Immature natural killer cell (primary cell): ENCODE measurements around the gene EVPL. TPM values are rescaled to one million over a fixed set of nuclear protein-coding genes. Genes with fewer than 3 reads are reported as not detected.
"Not testable (repeated sequence)": the region's sequence is repeated elsewhere in the genome, so short reads cannot be mapped to it uniquely, and the experiment has no call there.

ENCODE experiments used
- DNase-seq, 3 donors: peaks; one replicate each; pipeline ENCODE4 v3.0.0; 2022; ENCODE audit warnings: mixed read lengths in 1 of 3
- H3K27ac Mint-ChIP-seq, 6 donors: one replicate each; pipeline ENCODE4 v1.8.0; 2020; ENCODE audit warnings: mixed read lengths in 6 of 6, mild to moderate bottlenecking in 5 of 6, inconsistent platforms in 4 of 6, moderate library complexity in 3 of 6
- H3K27me3 Mint-ChIP-seq, 3 donors: one replicate each; pipeline ENCODE4 v1.8.0; 2020 to 2021; ENCODE audit warnings: low read depth in 3 of 3, mild to moderate bottlenecking in 3 of 3, mixed read lengths in 3 of 3, moderate library complexity in 3 of 3, inconsistent platforms in 1 of 3
- H3K36me3 Mint-ChIP-seq, 3 donors: one replicate each; pipeline ENCODE4 v1.8.0; 2020; ENCODE audit warnings: mixed read lengths in 3 of 3, inconsistent platforms in 2 of 3, mild to moderate bottlenecking in 2 of 3
- H3K4me1 Mint-ChIP-seq, 2 donors: one replicate each; pipeline ENCODE4 v1.8.0; 2020; ENCODE audit warnings: inconsistent platforms in 2 of 2, mild to moderate bottlenecking in 2 of 2, mixed read lengths in 2 of 2, moderate library complexity in 1 of 2
- H3K4me3 Mint-ChIP-seq, 5 donors: one replicate each; pipeline ENCODE4 v1.8.0; 2020; ENCODE audit warnings: mild to moderate bottlenecking in 5 of 5, mixed read lengths in 5 of 5, inconsistent platforms in 3 of 5, moderate library complexity in 3 of 5
- H3K9me3 Mint-ChIP-seq, 6 donors: one replicate each; pipeline ENCODE4 v1.8.0; 2020; ENCODE audit warnings: mild to moderate bottlenecking in 6 of 6, mixed read lengths in 6 of 6, inconsistent platforms in 4 of 6, moderate library complexity in 3 of 6
- polyA plus RNA-seq, 3 donors: library from polyadenylated mRNA; unstranded; fragments of 300-500 nt; fragmentation: Illumina TruSeq; gene quantifications; one replicate each; pipeline ENCODE4 v1.2.3, GENCODE V29; 2021

EVPL gene
- polyA plus RNA-seq, 3 donors from 2014 or later, result not detected

GRCh38 chr17:75991396-75991795, 35.7 kb downstream of the EVPL start:
- Mint-ChIP-seq H3K36me3 (peaks cover 7 to 11% (median 8%) of the 10 kb centered on the region in 3 donors), H3K4me3 (no peak overlapping the region), H3K27ac (no peak overlapping the region), H3K9me3 (no peaks in the 10 kb centered on the region), H3K27me3 (no peaks in the 10 kb centered on the region), H3K4me1 (no peaks in the 10 kb centered on the region)
- no peak for DNase-seq

GRCh38 chr17:75987041-75987440, 40.1 kb downstream of the EVPL start:
- Mint-ChIP-seq H3K36me3 (peaks cover 3 to 8% (median 4%) of the 10 kb centered on the region in 3 donors), H3K27ac (no peak overlapping the region)

GRCh38 chr17:75985986-75986385, 41.1 kb downstream of the EVPL start:
- Mint-ChIP-seq H3K36me3 (peaks cover 0 to 4% (median 3%) of the 10 kb centered on the region in 3 donors), H3K4me1 (peaks cover 1 to 2% of the 10 kb centered on the region in 2 donors), H3K4me3 (no peak overlapping the region), H3K27ac (no peak overlapping the region), H3K9me3 (no peaks in the 10 kb centered on the region), H3K27me3 (peaks cover 0 to 1% (median 0%) of the 10 kb centered on the region in 3 donors)
- no peak for DNase-seq

More at GRCh38 chr17:75987041-75987440, 40.1 kb downstream of the EVPL start:
- no peak overlapping the region for H3K4me3 Mint-ChIP-seq
- DNase-seq, result no peak
- no peaks in the 10 kb centered on the region for H3K27me3 Mint-ChIP-seq
- no peaks in the 10 kb centered on the region for H3K4me1 Mint-ChIP-seq
- H3K9me3 Mint-ChIP-seq, result no peaks in the 10 kb centered on the region

GRCh38 chr17:75983501-75984181, 43.5 kb downstream of the EVPL start:
- Mint-ChIP-seq H3K4me3 (no peak overlapping the region), H3K9me3 (no peaks in the 10 kb centered on the region), H3K27ac (no peak overlapping the region), H3K27me3 (peaks cover 0 to 7% (median 3%) of the 10 kb centered on the region in 3 donors), H3K4me1 (peaks cover 12 to 19% of the 10 kb centered on the region in 2 donors), H3K36me3 (peaks cover 0 to 4% (median 3%) of the 10 kb centered on the region in 3 donors)
- no peak for DNase-seq

- no peak for DNase-seq
- no peaks in the 10 kb centered on the region for H3K9me3 Mint-ChIP-seq
- H3K36me3 Mint-ChIP-seq, result peaks cover 0 to 6% (median 2%) of the 10 kb centered on the region in 3 donors
- H3K4me3 Mint-ChIP-seq, result peak overlapping the region; percentile 51 to 100 (median 71)
- peaks cover 30 to 40% of the 10 kb centered on the region in 2 donors for H3K4me1 Mint-ChIP-seq
- peak overlapping the region in 5 of 6 donors; percentile 54 to 100 (median 98) for H3K27ac Mint-ChIP-seq
- H3K27me3 Mint-ChIP-seq, result peaks cover 0 to 9% (median 3%) of the 10 kb centered on the region in 3 donors
Measured at GRCh38 chr17:75981019-75981615, 46.0 kb downstream of the EVPL start.

GRCh38 chr17:75980188-75981018, 46.7 kb downstream of the EVPL start:
- Mint-ChIP-seq H3K9me3 (no peaks in the 10 kb centered on the region), H3K27me3 (peaks cover 0 to 9% (median 3%) of the 10 kb centered on the region in 3 donors), H3K4me1 (peaks cover 31 to 47% of the 10 kb centered on the region in 2 donors), H3K4me3 (peak overlapping the region; percentile 93 to 100 (median 97)), H3K36me3 (peaks cover 0 to 7% (median 2%) of the 10 kb centered on the region in 3 donors), H3K27ac (peak overlapping the region; percentile 98 to 100 (median 100))
- DNase-seq, result no peak

- Mint-ChIP-seq H3K4me1 (peaks cover 31 to 47% of the 10 kb centered on the region in 2 donors), H3K4me3 (peak overlapping the region; percentile 93 to 100 (median 97)), H3K27ac (peak overlapping the region; percentile 98 to 100 (median 100)), H3K36me3 (peaks cover 0 to 7% (median 2%) of the 10 kb centered on the region in 3 donors), H3K9me3 (no peaks in the 10 kb centered on the region), H3K27me3 (peaks cover 0 to 9% (median 3%) of the 10 kb centered on the region in 3 donors)
- no peak for DNase-seq
Measured at GRCh38 chr17:75979705-75980187, 47.4 kb downstream of the EVPL start.

GRCh38 chr17:75978938-75979704, 48.0 kb downstream of the EVPL start, which contains the start of the genes ACOX1 and TEN1:
TSS of gene ACOX1 (minus strand) at chr17:75979166. CDS start at chr17:75979073, 93 bp downstream.
TSS of gene TEN1 (plus strand) at chr17:75979240. CDS start at chr17:75986193, 6,953 bp downstream.
- peak; percentile 93 to 95 (median 95) for DNase-seq
- Mint-ChIP-seq H3K9me3 (no peaks in the 10 kb centered on the region), H3K4me1 (peaks cover 31 to 47% of the 10 kb centered on the region in 2 donors), H3K27ac (peak within 1 kb of the TSS; percentile 98 to 100 (median 100)), H3K4me3 (peak within 1 kb of the TSS; percentile 93 to 100 (median 97)), H3K36me3 (peaks cover 2 to 7% (median 3%) of the 10 kb centered on the region in 3 donors), H3K27me3 (peaks cover 0 to 9% (median 3%) of the 10 kb centered on the region in 3 donors)

GRCh38 chr17:75976175-75976848, 50.8 kb downstream of the EVPL start:
- H3K27me3 Mint-ChIP-seq, result peaks cover 0 to 8% (median 3%) of the 10 kb centered on the region in 3 donors
- no peaks in the 10 kb centered on the region for H3K9me3 Mint-ChIP-seq
- no peak for DNase-seq
- peak overlapping the region in 3 of 5 donors; percentile 13 to 48 (median 47) for H3K4me3 Mint-ChIP-seq
- H3K36me3 Mint-ChIP-seq, result peaks cover 2 to 16% (median 4%) of the 10 kb centered on the region in 3 donors
- peak overlapping the region in 2 of 6 donors; percentile 22 to 65 for H3K27ac Mint-ChIP-seq
- H3K4me1 Mint-ChIP-seq, result peaks cover 34 to 58% of the 10 kb centered on the region in 2 donors

- Mint-ChIP-seq H3K36me3 (peaks cover 2 to 19% (median 4%) of the 10 kb centered on the region in 3 donors), H3K27ac (no peak overlapping the region), H3K4me3 (peak overlapping the region in 2 of 5 donors; percentile 38 to 46), H3K9me3 (no peaks in the 10 kb centered on the region), H3K4me1 (peaks cover 31 to 55% of the 10 kb centered on the region in 2 donors), H3K27me3 (peaks cover 0 to 8% (median 3%) of the 10 kb centered on the region in 3 donors)
- no peak for DNase-seq
Measured at GRCh38 chr17:75975757-75976174, 51.3 kb downstream of the EVPL start.

GRCh38 chr17:75975187-75975586, 51.9 kb downstream of the EVPL start:
- not testable (repeated sequence) for DNase-seq, H3K9me3 Mint-ChIP-seq, H3K4me3 Mint-ChIP-seq, H3K27ac Mint-ChIP-seq, H3K27me3 Mint-ChIP-seq
- peaks cover 28 to 49% of the 10 kb centered on the region in 2 donors for H3K4me1 Mint-ChIP-seq
- peaks cover 2 to 22% (median 4%) of the 10 kb centered on the region in 3 donors for H3K36me3 Mint-ChIP-seq

- Mint-ChIP-seq H3K9me3 (no peaks in the 10 kb centered on the region), H3K36me3 (peaks cover 4 to 19% (median 9%) of the 10 kb centered on the region in 3 donors), H3K27ac (no peak overlapping the region), H3K4me3 (no peak overlapping the region), H3K27me3 (no peaks in the 10 kb centered on the region), H3K4me1 (peaks cover 3 to 20% of the 10 kb centered on the region in 2 donors)
- DNase-seq, result no peak
Measured at GRCh38 chr17:75970626-75971025, 56.5 kb downstream of the EVPL start.
